GM21367 (cell line): ENCODE measurements around the gene CCAR1.
"Not testable (repeated sequence)": the region's sequence is repeated elsewhere in the genome, so short reads cannot be mapped to it uniquely, and the experiment has no call there.

ENCODE experiments used
- ATAC-seq: cut with Tn5 transposase; IDR thresholded peaks from one replicate; pipeline ENCODE4 v1.9.1; 2021; ENCODE audit not compliant: unreplicated experiment

CCAR1 gene, protein sequence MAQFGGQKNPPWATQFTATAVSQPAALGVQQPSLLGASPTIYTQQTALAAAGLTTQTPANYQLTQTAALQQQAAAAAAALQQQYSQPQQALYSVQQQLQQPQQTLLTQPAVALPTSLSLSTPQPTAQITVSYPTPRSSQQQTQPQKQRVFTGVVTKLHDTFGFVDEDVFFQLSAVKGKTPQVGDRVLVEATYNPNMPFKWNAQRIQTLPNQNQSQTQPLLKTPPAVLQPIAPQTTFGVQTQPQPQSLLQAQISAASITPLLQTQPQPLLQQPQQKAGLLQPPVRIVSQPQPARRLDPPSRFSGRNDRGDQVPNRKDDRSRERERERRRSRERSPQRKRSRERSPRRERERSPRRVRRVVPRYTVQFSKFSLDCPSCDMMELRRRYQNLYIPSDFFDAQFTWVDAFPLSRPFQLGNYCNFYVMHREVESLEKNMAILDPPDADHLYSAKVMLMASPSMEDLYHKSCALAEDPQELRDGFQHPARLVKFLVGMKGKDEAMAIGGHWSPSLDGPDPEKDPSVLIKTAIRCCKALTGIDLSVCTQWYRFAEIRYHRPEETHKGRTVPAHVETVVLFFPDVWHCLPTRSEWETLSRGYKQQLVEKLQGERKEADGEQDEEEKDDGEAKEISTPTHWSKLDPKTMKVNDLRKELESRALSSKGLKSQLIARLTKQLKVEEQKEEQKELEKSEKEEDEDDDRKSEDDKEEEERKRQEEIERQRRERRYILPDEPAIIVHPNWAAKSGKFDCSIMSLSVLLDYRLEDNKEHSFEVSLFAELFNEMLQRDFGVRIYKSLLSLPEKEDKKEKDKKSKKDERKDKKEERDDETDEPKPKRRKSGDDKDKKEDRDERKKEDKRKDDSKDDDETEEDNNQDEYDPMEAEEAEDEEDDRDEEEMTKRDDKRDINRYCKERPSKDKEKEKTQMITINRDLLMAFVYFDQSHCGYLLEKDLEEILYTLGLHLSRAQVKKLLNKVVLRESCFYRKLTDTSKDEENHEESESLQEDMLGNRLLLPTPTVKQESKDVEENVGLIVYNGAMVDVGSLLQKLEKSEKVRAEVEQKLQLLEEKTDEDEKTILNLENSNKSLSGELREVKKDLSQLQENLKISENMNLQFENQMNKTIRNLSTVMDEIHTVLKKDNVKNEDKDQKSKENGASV

GRCh38 chr10:68720793-68721672 is at the start of gene CCAR1:
Gene CCAR1, plus strand, starts transcription at chr10:68721239. Its CDS starts 1,266 bp downstream, at chr10:68722505.
- peak; percentile 98 for ATAC-seq

- ATAC-seq, result no peak
Observed at GRCh38 chr10:68684413-68684812, 36.6 kb upstream of the CCAR1 start.

DNA sequence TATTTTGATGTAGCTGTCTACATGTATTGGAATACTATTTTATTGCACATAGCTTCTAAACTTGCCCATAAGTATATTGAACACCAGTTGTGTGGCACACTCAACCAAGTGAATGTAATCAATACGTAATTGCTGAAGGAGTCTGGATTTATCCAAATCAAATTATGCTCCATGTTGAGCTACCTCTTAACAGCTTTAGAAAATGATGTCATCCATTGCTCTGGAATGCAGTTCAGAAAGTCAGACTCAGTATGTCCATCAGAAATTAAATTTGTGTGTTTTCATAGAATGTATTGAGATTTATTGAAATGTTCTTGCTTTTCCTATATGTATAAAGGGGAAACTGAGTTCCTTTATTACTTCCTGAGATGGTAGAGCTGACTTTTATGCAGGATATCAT is 25.0 kb upstream of the CCAR1 start:
- no peak for ATAC-seq

DNA sequence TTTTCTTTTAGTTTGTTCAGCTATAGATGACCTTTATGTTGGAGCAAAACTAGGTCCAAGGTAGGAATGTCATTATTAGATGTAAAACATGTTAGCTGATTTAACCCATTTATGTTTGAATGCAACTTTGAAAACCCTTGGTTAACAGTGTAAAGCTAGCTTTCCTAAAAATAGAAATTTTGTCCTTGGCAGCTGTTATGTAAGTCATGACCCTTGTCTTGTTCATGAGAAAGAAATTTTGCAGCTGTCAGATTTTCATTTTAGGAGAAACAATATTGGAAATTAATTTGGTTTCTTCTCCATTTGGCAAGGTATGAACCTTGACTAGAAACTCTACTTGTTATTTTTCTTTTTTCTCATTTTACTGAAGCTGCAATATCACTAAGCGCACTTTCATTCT is 23.9 kb upstream of the CCAR1 start:
- ATAC-seq, result no peak

GRCh38 chr10:68700197-68700596 is 20.8 kb upstream of the CCAR1 start:
- no peak for ATAC-seq

GRCh38 chr10:68705548-68705947 is 15.5 kb upstream of the CCAR1 start:
- ATAC-seq, result no peak

- not testable (repeated sequence) for ATAC-seq
Observed at GRCh38 chr10:68708987-68709386, 12.1 kb upstream of the CCAR1 start.

DNA sequence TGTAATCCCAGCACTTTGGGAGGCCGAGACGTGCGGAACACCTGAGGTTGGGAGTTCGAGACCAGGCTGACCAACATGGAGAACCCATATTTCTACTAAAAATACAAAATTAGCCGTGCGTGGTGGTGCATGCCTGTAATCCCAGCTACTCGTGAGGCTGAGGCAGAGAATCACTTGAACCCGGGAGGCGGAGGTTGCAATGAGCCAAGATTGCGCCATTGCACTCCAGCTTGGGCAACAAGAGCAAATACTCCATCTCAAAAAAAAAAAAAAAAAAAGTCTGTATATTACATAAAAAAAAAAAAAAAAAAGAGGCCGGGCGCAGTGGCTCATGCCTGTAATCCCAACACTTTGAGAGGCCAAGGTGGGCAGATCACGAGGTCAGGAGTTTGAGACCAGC is 8.0 kb upstream of the CCAR1 start:
- ATAC-seq, result not testable (repeated sequence)

DNA sequence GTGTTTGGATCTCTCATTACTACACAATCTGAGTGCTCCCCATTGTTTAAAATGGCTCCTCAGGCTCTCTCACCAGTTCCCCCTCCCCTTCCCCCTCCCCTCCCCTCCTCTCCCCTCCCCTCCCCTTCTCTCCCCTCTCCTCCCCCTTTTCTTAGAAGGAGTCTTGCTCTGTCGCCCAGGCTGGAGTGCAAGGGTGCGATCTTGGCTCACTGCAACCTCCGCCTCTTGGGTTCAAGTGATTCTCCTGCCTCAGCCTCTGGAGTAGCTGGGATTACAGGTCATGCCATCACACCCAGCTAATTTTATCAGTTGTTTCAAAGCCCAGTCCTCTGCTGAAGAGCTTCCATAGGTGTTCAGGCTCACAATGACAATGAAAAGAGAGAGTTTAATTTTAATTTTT is 3.6 kb upstream of the CCAR1 start:
- no peak for ATAC-seq

- ATAC-seq, result peak; percentile 16
Observed at GRCh38 chr10:68721673-68722335, 765 bp downstream of the CCAR1 start.

- ATAC-seq, result no peak
Observed at GRCh38 chr10:68725016-68725415, 4.0 kb downstream of the CCAR1 start.

DNA sequence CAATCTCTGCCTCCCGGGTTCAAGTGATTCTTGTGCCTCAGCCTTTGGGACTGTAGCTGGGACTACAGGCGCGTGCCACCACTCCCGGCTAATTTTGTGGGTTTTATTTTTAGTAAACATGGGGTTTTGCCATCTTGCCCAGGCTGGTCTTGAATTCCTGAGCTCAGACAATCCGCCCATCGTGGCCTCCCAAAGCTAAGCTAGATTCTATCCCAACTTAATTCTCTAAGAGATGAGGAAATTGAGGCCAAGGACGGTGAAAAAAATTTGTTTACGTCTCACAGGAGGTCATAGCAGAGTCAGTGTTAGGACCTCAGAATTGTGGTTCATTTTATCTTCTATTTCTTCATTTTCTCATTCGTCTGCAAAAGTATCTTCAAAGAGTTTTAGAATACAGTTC is 6.1 kb downstream of the CCAR1 start:
- no peak for ATAC-seq

DNA sequence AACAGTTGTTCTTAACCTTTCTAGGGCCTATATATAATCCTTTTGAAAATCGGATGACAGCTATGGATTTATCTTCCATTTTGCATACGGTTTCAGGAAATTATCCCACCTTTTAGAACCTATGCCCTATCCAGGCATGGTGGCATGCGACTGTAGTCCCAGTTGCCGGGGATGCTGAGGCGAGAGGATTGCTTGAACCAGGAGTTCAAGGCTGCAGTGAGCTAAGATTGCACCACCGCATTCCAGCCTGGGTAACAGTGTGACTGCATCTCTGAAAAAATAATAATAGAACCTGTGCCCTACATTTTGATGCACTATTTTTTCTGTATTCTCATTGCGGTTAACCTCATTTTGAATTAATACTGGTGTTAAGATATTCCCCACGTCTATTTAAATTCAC is 11.6 kb downstream of the CCAR1 start:
- no peak for ATAC-seq

DNA sequence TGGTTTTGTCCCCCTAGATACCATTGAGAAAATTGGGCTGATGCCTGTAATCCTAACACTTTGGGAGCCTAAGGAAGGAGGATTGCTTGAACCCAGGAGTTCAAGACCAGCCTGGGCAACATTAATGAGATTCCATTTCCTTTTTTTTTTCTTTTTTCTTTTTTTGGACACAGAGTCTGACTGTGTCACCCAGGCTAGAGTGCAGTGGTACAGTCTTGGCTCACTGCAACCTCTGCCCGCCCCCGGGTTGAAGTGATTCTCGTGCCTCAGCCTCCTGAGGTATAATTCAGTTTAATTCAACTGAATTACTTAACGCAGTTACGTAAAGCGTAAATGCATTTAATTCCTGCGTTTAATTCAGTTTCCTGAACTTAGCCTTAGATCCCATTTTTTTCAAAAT is 13.3 kb downstream of the CCAR1 start:
- ATAC-seq, result no peak

GRCh38 chr10:68735119-68735518 is 14.1 kb downstream of the CCAR1 start:
- ATAC-seq, result no peak

- not testable (repeated sequence) for ATAC-seq
Observed at GRCh38 chr10:68735739-68736138, 14.7 kb downstream of the CCAR1 start.

DNA sequence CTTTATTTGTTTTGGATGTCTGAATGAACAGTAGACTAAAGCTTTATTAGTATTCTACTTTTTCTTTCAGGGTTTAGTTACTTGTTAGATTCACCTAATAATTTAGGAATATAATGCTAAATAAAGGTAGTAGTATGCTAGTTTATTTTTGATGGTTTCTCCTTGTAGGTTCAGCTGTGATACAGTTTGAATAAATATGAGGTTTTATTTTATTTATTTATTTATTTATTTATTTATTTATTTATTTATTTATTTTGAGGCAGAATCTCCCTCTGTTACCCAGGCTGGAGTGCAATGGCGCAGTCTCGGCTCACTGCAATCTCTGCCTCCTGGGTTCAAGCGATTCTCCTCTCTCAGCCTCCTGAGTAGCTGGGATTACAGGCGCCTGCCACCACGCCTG is 19.6 kb downstream of the CCAR1 start:
- ATAC-seq, result not testable (repeated sequence)

- no peak for ATAC-seq
Observed at GRCh38 chr10:68742397-68742796, 21.4 kb downstream of the CCAR1 start.

DNA sequence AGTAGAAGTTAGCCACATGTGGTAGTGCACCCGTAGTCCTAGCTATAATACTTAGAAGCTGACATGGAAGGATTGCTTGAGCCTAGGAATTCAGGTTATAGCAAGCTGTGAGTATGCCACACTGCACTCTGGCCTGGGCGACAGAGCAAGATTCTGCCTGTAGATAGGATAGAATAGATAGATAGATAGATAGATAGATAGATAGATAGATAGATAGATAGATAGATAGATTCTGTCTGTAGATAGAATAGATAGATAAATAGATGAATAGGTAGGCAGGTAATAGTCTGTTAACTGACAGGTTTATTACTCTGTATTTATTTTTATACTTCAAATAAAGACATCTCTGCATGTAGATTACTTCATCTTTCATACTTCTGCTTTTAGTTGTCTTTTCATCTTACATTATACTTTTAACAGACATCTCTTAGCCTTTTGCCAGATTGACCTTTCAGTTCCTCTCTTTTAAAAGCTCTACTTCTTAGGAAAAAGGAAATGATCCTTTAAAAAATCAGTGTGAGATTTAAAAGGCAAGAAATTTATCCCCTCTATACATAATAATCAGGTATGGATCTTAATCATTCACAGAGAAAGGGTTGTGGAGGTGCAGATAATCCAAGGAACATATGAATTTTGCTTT is 31.8 kb downstream of the CCAR1 start:
- ATAC-seq, result no peak
